Calu3 (cell line): ENCODE data around the gene TOR1AIP1. TPM values are rescaled to one million over a fixed set of nuclear protein-coding genes. Genes with fewer than 3 reads are reported as not detected.

Source experiments
- BruUV-seq: library from RNA; stranded (reverse); fragments of 400-500 nt; replicated peaks from 2 replicates; lab custom pipeline; 2021; lab: Mats Ljungman, UMichigan
- CTCF ChIA-PET: fragments of 300-600 bp; sonication (Branson Sonifier 250); formaldehyde crosslinking; loops from one replicate; lab custom pipeline; 2022; ENCODE audit warnings: antibody characterized with exemption; lab: Charles Lee
- DNase-seq: peaks from one replicate; pipeline ENCODE4 v3.0.0; 2022
- H3K27ac Mint-ChIP-seq: one replicate; pipeline ENCODE4 v1.8.0; 2022; ENCODE audit warnings: mixed read lengths; ENCODE audit not compliant: unreplicated experiment
- H3K27me3 Mint-ChIP-seq: one replicate; pipeline ENCODE4 v1.8.0; 2022; ENCODE audit warnings: mixed read lengths; ENCODE audit not compliant: unreplicated experiment
- H3K36me3 Mint-ChIP-seq: one replicate; pipeline ENCODE4 v1.8.0; 2022; ENCODE audit warnings: mild to moderate bottlenecking, moderate library complexity, mixed read lengths; ENCODE audit not compliant: insufficient read depth, unreplicated experiment
- H3K4me1 Mint-ChIP-seq: one replicate; pipeline ENCODE4 v1.8.0; 2022; ENCODE audit warnings: mild to moderate bottlenecking, low read depth, mixed read lengths; ENCODE audit not compliant: unreplicated experiment
- H3K4me3 Mint-ChIP-seq: one replicate; pipeline ENCODE4 v1.8.0; 2022; ENCODE audit warnings: mild to moderate bottlenecking, low read depth, moderate library complexity, mixed read lengths; ENCODE audit not compliant: unreplicated experiment
- H3K9me3 Mint-ChIP-seq: one replicate; pipeline ENCODE4 v1.8.0; 2022; ENCODE audit warnings: low read depth, mixed read lengths; ENCODE audit not compliant: unreplicated experiment
- CTCF ChIP-seq: fragments of 200-600 bp; IDR thresholded peaks from one replicate; pipeline ENCODE4 v1.8.0; 2022; ENCODE audit warnings: antibody characterized with exemption; ENCODE audit not compliant: unreplicated experiment
- intact Hi-C: fragments of 100-400 bp; cut with micrococcal nuclease; formaldehyde crosslinking; loops from one replicate; pipeline ENCODE4 v1.10.0; 2022; ENCODE audit not compliant: unreplicated experiment
- total RNA-seq: library from RNA; stranded (reverse); gene quantifications from 2 replicates; pipeline ENCODE4 v1.2.3, GENCODE V29; 2022

Gene TOR1AIP1
- total RNA-seq, 1 experiment from 2014 or later: 46.7 TPM

GRCh38 chr1:179865377-179865776 lies 16.7 kb upstream of the TOR1AIP1 start:
- H3K4me3 Mint-ChIP-seq: no peak overlapping the region
- H3K27ac Mint-ChIP-seq: no peak overlapping the region
- peaks cover 36% of the 10 kb centered on the region for H3K36me3 Mint-ChIP-seq
- H3K4me1 Mint-ChIP-seq: no peaks in the 10 kb centered on the region
- intact Hi-C loops: loop anchor here (5.0 kb wide), 1 partner anchor 312 kb away; no protein-coding TSS in a partner anchor
- no peaks in the 10 kb centered on the region for H3K9me3 Mint-ChIP-seq
- no peak for TF ChIP-seq CTCF
- no TSS peak for BruUV-seq
- DNase-seq: no peak
- CTCF ChIA-PET: no interaction called here
- H3K27me3 Mint-ChIP-seq: no peaks in the 10 kb centered on the region

GRCh38 chr1:179866616-179867015 lies 15.5 kb upstream of the TOR1AIP1 start:
- BruUV-seq: no TSS peak
- H3K27me3 Mint-ChIP-seq: no peaks in the 10 kb centered on the region
- no peak overlapping the region for H3K4me3 Mint-ChIP-seq
- CTCF ChIA-PET: interaction anchor here (0.8 kb wide), 1 partner anchor 94 kb away, joined by 3 read pairs; no protein-coding TSS in a partner anchor
- H3K27ac Mint-ChIP-seq: no peak overlapping the region
- intact Hi-C loops: loop anchor here (2.0 to 5.0 kb wide), 2 partner anchors 88 to 311 kb away; partner anchors contain the start of gene CEP350
- H3K36me3 Mint-ChIP-seq: peaks cover 36% of the 10 kb centered on the region
- H3K4me1 Mint-ChIP-seq: no peaks in the 10 kb centered on the region
- DNase-seq: no peak
- no peak for TF ChIP-seq CTCF
- H3K9me3 Mint-ChIP-seq: no peaks in the 10 kb centered on the region

GRCh38 chr1:179867493-179868330 lies 14.4 kb upstream of the TOR1AIP1 start:
- H3K9me3 Mint-ChIP-seq: no peaks in the 10 kb centered on the region
- no peaks in the 10 kb centered on the region for H3K27me3 Mint-ChIP-seq
- intact Hi-C loops: loop anchor here (2.0 to 5.0 kb wide), 2 partner anchors 87 to 310 kb away; partner anchors contain the start of gene CEP350
- no peak overlapping the region for H3K4me3 Mint-ChIP-seq
- DNase-seq: peak; percentile 68
- TF ChIP-seq CTCF: peak; percentile 80
- H3K27ac Mint-ChIP-seq: no peak overlapping the region
- peaks cover 10% of the 10 kb centered on the region for H3K4me1 Mint-ChIP-seq
- CTCF ChIA-PET: interaction anchor here (0.6 to 1.0 kb wide), 4 partner anchors 9 to 311 kb away, joined by 3 to 6 read pairs (median 4); no protein-coding TSS in a partner anchor
- peaks cover 31% of the 10 kb centered on the region for H3K36me3 Mint-ChIP-seq
- BruUV-seq: no TSS peak

- Mint-ChIP-seq H3K9me3 (no peaks in the 10 kb centered on the region), H3K36me3 (peaks cover 22% of the 10 kb centered on the region), H3K27me3 (no peaks in the 10 kb centered on the region), H3K27ac (no peak overlapping the region), H3K4me3 (no peak overlapping the region), H3K4me1 (peaks cover 40% of the 10 kb centered on the region)
- CTCF ChIA-PET: no interaction called here
- no peak for TF ChIP-seq CTCF
- intact Hi-C loops: no loop called here
- no peak for DNase-seq
- no TSS peak for BruUV-seq
Observed at GRCh38 chr1:179870870-179871269, 11.2 kb upstream of the TOR1AIP1 start.
